RKO (cell line): ENCODE results near the gene TNFRSF17.
A peak's percentile ranks its signal among the peaks of the same experiment; 100 is the strongest.

ENCODE experiments used
- DNase-seq: peaks from one replicate; pipeline ENCODE4 v3.0.0-alpha.2; 2016; ENCODE audit warnings: low spot score

The TNFRSF17 gene

DNA sequence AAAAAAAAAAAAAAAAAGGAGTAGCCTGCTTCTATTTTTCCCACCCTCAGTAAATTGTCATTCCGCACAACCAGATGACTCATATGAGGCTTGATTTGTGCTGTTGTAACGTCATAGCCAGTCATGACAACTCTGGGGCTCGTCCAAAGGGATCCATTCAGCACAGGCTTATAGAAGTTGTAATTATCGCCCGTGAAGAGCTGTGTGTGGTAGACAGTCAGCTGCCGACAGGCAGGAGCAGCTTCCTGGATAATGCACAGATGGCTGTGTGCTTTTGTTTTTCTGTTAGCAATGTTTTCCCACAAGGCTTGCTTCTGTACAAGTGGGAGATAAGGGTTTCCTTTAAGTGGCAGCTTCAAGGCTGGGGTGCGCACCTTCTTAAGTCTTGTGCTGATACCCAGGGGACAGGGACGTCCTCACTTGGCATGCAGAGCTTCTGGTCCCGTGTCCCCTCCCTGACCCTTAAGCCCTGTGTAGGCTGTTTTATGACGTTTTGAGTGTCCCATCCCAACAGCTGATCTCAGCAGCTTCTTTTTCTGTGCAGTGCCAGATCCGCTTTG, 37.5 kb downstream of the TNFRSF17 start:
- peak; percentile 61 for DNase-seq

DNA sequence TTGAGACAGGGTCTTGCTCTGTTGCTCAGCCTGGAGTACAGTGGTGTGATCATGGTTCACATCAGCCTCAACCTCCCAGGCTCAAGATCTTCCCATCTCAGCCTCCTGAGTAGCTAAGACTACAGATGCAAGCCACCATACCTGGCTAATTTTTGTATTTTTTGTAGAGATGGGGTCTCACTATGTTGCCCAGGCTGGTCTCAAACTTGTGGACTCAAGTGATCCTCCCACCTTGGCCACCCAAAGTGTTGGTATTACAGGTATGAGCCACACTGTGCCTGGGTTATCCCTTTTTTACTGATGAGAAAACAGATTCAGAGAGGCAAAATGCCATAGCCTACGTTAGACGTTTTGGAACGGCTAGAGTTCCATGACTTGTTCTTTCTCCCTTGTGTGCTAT, 41.6 kb downstream of the TNFRSF17 start:
- no peak for DNase-seq

DNA sequence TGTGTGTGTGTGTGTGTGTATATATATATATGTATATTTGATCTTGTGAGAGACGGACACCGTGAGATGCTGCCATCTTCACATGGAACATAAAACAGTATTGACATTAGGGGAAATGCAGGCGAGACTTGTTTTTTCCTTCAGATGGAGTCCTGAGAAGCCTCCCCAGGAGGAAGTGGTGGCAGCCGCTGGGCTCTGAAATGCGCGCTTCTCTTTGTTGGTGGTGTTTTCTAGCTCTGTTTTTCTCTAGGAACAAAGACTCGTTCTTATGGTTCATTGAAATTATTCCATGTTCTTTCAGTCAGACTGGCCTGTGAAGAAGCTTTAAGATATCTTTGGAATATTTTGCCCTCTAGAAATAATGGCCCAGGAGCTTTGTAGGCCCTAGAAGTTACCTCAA, 44.5 kb downstream of the TNFRSF17 start:
- no peak for DNase-seq

DNA sequence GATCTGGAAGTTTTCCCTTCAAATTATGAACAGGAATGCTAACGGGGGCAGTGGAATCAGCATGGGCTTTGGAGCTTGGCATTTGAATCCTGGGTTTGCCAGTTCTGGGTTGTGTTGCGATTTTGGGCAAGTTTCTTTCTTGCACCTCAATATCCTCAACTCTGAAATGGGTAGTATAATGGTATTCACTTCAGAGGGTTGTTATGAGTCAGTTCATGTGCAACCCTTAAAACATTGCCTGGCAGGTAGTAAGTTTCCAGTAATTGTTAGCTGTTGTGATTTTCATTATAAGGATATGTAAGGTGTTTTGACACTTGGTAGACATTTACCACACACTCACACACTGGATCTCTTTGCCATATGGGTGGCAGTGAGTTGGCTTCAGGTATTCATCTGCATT, 44.9 kb downstream of the TNFRSF17 start:
- no peak for DNase-seq

DNA sequence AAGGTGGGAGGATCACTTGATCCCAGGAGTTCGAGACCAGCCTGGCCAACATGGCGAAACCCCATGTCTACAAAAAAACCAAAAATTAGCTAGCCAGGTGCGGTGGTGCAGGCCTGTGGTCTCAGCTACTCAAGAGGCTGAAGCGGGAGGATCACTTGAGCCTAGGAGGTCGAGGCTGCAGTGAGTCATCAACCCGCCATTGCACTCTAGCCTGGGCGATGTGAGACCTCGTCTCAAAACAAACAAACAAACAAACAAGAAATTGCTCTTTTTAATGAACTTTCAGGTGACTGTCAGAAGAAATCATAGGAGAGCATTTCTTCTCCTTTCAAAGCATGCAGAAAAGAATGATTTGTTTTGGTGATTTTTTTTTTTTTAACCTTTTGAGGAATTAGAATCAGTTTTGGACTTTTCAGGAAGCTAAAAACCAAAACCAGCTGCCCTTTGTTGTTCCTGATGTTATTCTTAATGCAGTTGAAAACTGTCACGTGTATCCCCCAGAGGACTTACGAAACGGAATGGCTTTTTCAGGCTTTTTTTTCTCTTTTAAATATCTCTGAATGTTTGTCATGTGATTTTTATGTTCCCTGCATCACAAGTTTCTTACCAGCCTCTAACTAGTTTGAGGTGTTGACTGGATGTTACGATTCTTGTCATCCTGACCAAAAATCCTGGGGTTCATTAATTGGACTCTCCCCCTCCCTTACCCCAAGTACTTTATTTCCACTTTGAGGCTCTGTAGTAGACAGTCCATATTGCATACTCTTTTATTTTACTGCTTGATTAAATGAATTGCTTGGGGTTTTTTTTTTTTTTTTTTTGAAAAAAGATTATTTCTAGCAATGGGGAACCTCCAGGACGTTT, 45.6 kb downstream of the TNFRSF17 start:
- no peak for DNase-seq

DNA sequence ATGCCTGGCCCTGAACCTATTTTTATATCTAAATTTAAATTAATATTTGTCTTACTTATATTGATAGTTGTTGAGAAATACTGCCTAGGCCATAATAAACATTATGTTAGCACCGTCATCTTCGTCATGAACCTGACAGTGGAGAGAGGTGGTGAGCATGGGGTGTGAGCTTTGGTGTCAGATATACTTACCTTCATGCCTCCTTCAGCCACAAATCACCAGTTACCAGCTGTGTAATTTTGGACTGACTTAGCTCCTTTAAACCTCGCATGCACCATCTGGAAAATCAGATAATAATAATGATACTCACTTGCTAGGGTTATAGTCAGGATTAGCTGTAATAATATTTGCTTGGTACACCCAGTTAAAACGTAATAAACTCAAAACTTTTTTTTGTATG, 46.6 kb downstream of the TNFRSF17 start:
- DNase-seq = no peak

DNA sequence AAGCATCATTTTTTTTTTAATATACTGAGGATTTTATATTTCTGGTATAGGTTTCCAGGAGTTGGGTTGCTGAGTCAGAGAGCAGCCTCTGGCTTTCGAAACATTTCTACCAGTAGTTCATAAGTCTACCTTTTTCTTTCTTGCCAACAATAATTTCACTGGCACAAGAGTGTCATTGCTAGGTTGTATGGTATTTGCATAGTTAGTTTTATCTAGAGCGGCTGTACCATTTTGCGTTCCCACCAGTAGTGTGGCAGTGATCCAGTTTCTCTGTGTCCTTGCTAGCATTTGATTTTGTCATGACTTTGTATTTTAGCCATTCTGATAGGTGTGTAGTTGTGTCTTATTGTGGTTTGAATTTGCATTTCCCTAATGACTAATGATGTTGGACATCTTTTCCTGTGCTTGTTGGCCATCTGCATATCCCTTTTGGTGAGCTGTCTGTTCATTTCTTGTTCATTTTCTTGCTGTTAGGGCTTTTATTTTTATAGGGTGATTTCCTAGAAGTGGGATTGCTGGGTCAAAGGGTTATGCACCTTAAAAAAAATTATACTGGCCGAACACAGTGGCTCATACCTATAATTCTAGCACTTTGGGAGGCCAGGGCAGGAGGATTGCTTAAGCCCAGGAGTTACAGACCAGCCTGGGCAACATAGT, 51.4 kb downstream of the TNFRSF17 start:
- no peak for DNase-seq

DNA sequence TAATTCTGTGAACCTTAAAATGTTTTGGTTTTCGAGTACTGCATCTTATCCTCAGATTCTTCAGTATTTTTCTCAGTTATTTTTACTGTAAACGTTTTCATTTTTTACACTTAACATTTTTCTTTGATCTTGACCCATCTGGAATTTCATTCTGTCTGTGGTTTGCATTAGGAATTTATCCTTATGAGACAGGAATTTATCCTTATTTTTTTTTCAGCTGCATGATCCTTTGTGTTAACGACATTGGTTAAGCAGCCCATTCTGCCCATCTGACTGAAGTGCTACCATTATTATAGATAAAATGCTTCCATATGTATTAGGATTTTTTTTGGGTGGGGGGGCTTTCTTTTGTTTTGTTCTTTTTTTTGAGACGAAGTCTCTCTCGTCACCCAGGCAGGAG, 52.5 kb downstream of the TNFRSF17 start:
- DNase-seq = no peak
